Spinal cord (tissue), 10 donors: ENCODE data around the gene HSPA1B. TPM values are rescaled to one million over a fixed set of nuclear protein-coding genes. Genes with fewer than 3 reads are reported as not detected.
"Not testable (repeated sequence)": the region's sequence is repeated elsewhere in the genome, so short reads cannot be mapped to it uniquely, and the experiment has no call there.

Source experiments
- DNase-seq, 6 donors: peaks; one replicate each; pipeline versions ENCODE4 v3.0.0 to v3.0.0-alpha.2; 2013 to 2015; ENCODE audit warnings: low spot score in 6 of 6, low read depth in 4 of 6
- H3K27ac ChIP-seq: one replicate; pipeline ENCODE4 v1.5.1; 2013; ENCODE audit warnings: low read depth, low read length, control low read depth
- H3K27me3 ChIP-seq: one replicate; pipeline ENCODE4 v1.6.1; 2013; ENCODE audit warnings: low read length; ENCODE audit not compliant: control insufficient read depth, insufficient read depth
- H3K36me3 ChIP-seq: one replicate; pipeline ENCODE4 v1.6.1; 2013; ENCODE audit warnings: low read length; ENCODE audit not compliant: control insufficient read depth, insufficient read depth
- H3K4me1 ChIP-seq: one replicate; pipeline ENCODE4 v1.6.1; 2013; ENCODE audit warnings: low read length; ENCODE audit not compliant: control insufficient read depth, insufficient read depth
- H3K4me3 ChIP-seq: one replicate; pipeline ENCODE4 v1.5.1; 2013; ENCODE audit warnings: low read depth, low read length, control low read depth
- H3K9me3 ChIP-seq: one replicate; pipeline ENCODE4 v1.6.1; 2013; ENCODE audit warnings: low read length; ENCODE audit not compliant: control insufficient read depth, insufficient read depth
- WGBS: methylation state at CpG from one replicate; pipeline ENCODE4 v1.1.5; 2013; ENCODE audit warnings: missing lambda C conversion rate; ENCODE audit not compliant: insufficient coverage; 5-methylcytosine and 5-hydroxymethylcytosine counted together
- polyA plus RNA-seq, 2 donors: library from polyadenylated mRNA; unstranded; fragments of 120-200 nt; gene quantifications; one replicate each; pipeline ENCODE4 v1.2.1, GENCODE V29; 2013; ENCODE audit not compliant: insufficient read length in 2 of 2
- total RNA-seq, 2 donors: library from RNA; depleted of rRNA in 1 of 2; stranded (reverse); fragments of 120-200 nt in 1 of 2; fragments of >200 nt in 1 of 2; gene quantifications; one replicate each; pipeline versions ENCODE4 v1.2.3 to v1.2.4, GENCODE V29; 2013 to 2014
- donor health status: healthy.

HSPA1B gene
- total and polyA plus RNA-seq, 4 donors = 113 to 696 (median 225) TPM

DNA sequence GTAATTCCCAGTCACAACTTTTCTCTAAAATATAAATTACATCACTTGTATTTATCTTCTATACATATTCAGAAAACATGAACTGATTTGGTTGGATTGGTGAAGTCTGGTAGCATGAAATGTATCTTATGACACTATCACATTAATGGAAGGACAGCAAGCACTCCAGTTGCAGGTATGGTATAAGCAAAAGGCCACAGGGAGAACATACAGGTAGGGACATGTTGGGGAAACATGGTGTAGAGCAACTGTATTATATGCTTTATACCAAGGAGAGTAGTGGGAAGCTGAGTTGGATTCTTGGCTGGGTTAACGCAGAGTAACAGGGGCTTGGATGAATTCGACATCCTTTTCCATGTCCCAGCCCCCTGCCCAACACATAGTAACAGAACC lies 30.5 kb upstream of the HSPA1B start:
- H3K4me1 ChIP-seq = peaks cover 19% of the 10 kb centered on the region
- H3K36me3 ChIP-seq = peaks cover 23% of the 10 kb centered on the region
- DNase-seq = no peak
- no peak overlapping the region for H3K27ac ChIP-seq
- no peaks in the 10 kb centered on the region for H3K27me3 ChIP-seq
- no peak overlapping the region for H3K4me3 ChIP-seq
- H3K9me3 ChIP-seq = no peaks in the 10 kb centered on the region
- 100% methylated on average over 1 of the region's 2 CpGs for WGBS

DNA sequence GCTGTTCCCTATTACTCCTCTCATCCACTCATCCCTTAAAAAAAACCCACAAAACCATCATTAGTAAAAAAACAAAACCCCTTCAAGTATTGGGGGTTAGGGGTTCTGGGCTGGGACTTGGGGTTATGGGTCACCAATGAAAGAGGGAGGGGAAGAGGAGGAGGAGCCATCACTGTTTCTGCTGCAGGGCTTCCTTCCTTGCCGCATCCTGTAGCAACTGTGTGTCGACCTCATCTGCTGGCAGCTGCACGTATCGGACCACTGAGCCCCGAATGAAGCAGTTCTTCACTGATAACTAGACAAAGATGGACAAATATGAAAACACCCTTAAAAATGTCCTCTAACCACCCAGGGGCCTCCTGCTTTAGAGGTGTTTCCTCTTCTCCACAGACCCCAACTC lies 29.9 kb upstream of the HSPA1B start:
- Histone ChIP-seq H3K9me3 (no peaks in the 10 kb centered on the region), H3K4me3 (no peak overlapping the region), H3K36me3 (peaks cover 22% of the 10 kb centered on the region), H3K4me1 (peaks cover 19% of the 10 kb centered on the region), H3K27ac (no peak overlapping the region), H3K27me3 (no peaks in the 10 kb centered on the region)
- no peak for DNase-seq
- 95% methylated on average over 5 of the region's 5 CpGs for WGBS

DNA sequence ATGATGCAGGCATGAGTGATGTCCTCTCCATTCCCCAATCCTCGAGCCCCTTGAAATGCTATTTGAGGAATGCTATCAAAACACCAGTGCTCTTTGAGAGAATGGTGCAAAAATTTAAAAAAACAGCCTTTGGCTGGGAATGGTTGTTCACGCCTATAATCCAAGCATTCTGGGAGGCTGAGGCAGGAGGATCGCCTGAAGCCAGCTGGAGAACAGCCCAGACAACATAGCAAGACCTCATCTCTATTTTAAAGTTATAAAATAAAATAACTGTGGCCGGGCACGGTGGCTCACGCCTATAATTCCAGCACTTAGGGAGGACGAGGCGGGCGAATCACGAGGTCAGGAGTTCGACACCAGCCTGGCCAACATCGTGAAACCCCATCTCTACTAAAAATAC lies 27.8 kb upstream of the HSPA1B start:
- no peak overlapping the region for H3K4me3 ChIP-seq
- peak in 1 of 6 donors; percentile 45 for DNase-seq
- no peak overlapping the region for H3K27ac ChIP-seq
- peaks cover 12% of the 10 kb centered on the region for H3K4me1 ChIP-seq
- H3K9me3 ChIP-seq = no peaks in the 10 kb centered on the region
- no peaks in the 10 kb centered on the region for H3K27me3 ChIP-seq
- H3K36me3 ChIP-seq = peaks cover 26% of the 10 kb centered on the region
- no CpG with 5 or more reads among the region's 12 CpGs for WGBS

DNA sequence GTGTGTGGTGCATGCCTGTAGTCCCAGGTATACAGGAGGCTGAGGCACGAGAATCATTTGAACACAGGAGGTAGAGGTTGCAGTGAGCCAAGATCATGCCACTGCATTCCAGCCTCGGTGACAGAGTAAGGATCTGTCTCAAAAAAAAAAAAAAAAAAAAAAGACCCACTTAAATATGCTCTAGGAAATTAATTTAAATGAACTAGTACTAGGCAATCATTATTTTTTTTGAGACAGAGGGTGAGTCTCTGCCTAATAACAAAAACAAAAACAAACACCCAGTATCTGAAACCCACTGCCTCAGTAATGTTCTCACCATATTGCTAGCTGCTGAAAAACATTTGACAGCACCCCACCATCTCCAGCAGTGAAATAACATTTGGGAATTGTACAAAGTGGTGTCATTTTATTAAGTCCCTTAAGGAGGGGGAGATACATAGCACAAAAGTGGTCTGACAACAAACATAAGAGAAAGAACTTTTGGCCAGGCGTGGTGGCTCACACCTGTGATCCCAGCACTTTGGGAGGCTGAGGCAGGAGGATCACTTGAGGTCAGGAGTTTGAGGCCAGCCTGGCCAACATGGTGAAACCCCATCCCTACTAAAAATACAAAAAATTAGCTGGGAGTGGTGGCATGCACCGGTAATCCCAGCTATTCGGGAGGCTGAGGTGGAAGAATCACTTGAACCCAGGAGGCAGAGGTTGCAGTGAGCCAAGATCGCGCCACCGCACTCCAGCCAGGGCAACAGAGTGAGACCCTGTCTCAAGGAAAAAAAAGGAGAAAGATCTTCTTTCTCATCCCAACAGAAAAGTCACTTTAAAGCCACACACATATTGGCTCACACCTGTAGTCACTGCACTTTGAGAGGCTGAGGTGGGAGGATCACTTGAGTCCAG lies 26.3 kb upstream of the HSPA1B start:
- not testable (repeated sequence) for H3K9me3 ChIP-seq, DNase-seq, H3K4me3 ChIP-seq, H3K27ac ChIP-seq, H3K4me1 ChIP-seq, H3K27me3 ChIP-seq
- WGBS = 100% methylated on average over 1 of the region's 8 CpGs
- H3K36me3 ChIP-seq = peaks cover 27% of the 10 kb centered on the region

DNA sequence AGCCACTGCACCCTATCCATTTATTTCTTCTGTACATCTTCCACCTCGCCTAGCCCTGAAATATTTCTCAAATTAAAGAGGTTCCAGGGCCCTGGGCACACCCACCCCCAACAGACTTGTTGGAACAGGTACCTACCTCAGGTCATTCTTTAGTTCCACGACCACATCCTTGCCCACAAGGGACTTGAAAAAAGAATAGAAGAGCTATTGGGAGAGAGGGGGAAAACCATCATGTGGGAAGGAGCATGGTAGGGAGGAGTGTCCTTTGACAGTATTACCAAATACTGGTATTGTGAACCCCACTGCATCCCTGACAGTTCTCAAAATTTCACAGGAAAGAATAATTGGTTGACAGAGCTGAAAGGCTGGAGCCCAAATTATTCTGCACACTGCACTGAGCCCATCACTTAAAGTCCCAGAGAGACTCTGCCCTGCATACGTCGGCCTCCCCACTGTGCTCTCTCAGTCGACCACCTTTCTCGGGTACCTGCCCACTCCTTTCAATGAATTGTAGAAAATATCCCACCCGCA lies 21.5 kb upstream of the HSPA1B start:
- peak overlapping the region; percentile 85 for H3K4me3 ChIP-seq
- no peaks in the 10 kb centered on the region for H3K27me3 ChIP-seq
- H3K4me1 ChIP-seq = peaks cover 17% of the 10 kb centered on the region
- H3K9me3 ChIP-seq = no peaks in the 10 kb centered on the region
- no peak for DNase-seq
- 17% methylated on average over 6 of the region's 7 CpGs for WGBS
- H3K27ac ChIP-seq = peak overlapping the region; percentile 95
- peaks cover 28% of the 10 kb centered on the region for H3K36me3 ChIP-seq

DNA sequence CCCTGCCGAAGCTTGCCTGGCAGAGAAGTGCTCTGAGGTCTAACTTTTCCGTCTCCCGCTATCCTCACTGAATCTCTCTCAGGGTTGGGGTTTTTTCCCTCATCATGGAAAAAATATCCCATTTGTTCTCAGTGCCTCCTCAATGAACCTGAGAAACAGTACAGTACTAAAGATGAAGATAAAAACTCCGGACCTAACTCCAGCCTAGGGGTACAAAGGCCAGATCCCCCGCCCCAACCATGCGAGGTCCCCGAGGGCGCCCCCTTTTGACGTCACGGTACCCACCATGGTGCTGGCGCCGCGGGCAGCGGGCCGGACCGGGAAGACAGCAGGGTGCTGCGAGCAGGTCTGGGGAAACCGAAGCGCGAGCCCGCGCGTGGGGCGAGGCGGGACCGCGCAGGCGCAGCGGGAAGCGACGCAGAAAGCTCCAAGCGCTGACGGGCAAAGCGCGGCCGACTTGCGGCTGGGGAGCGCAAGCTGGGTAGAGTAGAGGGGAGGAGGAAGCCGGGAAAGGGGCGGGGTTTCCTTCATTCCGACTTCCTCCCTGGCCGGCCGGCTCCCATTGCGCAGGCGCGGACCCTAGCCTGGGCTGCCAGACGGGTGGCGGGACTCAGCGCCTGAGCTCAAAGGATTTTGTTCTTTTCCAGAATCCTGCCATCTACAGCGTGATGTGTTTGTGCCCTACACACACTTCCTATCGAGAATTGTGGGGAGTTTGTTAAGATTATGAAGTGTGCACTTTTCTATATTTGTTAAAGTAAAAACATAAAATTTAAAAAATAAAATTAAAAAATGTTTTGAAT lies 20.9 kb upstream of the HSPA1B start, which contains the start of gene LSM2:
TSS of gene LSM2 (minus strand) at position 497 of the 803 bp plus-strand sequence. CDS start at position 288, 209 bp downstream.
- Histone ChIP-seq H3K4me3 (peak within 1 kb of the TSS; percentile 85), H3K27ac (peak within 1 kb of the TSS; percentile 95), H3K27me3 (no peaks in the 10 kb centered on the region), H3K9me3 (no peaks in the 10 kb centered on the region), H3K36me3 (peaks cover 27% of the 10 kb centered on the region), H3K4me1 (peaks cover 17% of the 10 kb centered on the region)
- peak; percentile 86 to 99 (median 96) for DNase-seq
- WGBS = under 1% methylated on average over 36 of the region's 51 CpGs

DNA sequence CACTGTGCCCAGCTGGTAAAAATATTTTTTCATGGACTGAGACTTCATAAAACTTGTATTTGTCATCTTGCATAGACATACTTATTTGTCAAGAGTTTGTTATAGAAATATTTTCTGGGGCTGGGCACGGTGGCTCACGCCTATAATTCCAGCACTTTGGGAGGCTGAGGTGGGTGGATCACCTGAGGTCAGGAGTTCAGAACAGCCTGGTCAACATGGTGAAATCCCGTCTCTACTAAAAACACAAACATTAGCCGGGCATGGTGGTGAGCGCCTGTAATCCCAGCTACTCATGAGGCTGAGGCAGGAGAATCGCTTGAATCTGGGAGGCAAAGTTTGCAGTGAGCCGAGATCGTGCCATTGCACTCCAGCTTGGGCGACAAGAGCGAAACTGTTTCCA lies 18.9 kb upstream of the HSPA1B start:
- not testable (repeated sequence) for DNase-seq, H3K9me3 ChIP-seq, H3K27me3 ChIP-seq, H3K4me3 ChIP-seq, H3K27ac ChIP-seq
- WGBS = 93% methylated on average over 3 of the region's 10 CpGs
- Histone ChIP-seq H3K4me1 (peaks cover 17% of the 10 kb centered on the region), H3K36me3 (peaks cover 13% of the 10 kb centered on the region)

DNA sequence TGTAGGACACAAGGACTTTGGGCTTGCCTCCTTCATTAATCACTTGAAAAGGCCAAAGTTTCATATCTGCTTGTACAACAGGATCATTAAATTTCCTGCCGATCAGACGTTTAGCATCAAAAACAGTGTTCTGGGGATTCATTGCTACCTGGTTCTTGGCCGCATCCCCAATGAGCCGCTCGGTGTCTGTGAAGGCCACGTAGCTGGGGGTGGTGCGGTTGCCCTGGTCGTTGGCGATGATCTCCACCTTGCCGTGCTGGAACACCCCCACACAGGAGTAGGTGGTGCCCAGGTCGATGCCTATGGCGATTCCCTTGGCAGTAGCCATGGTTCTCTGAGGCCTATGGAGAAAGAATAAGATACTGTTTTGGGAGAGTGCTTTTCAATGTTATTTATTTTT lies 15.9 kb upstream of the HSPA1B start:
- no peak overlapping the region for H3K4me3 ChIP-seq
- DNase-seq = no peak
- no peak overlapping the region for H3K27ac ChIP-seq
- peaks cover 8% of the 10 kb centered on the region for H3K36me3 ChIP-seq
- WGBS = 89% methylated on average over 12 of the region's 12 CpGs
- H3K9me3 ChIP-seq = no peaks in the 10 kb centered on the region
- H3K27me3 ChIP-seq = no peaks in the 10 kb centered on the region
- H3K4me1 ChIP-seq = peaks cover 14% of the 10 kb centered on the region

DNA sequence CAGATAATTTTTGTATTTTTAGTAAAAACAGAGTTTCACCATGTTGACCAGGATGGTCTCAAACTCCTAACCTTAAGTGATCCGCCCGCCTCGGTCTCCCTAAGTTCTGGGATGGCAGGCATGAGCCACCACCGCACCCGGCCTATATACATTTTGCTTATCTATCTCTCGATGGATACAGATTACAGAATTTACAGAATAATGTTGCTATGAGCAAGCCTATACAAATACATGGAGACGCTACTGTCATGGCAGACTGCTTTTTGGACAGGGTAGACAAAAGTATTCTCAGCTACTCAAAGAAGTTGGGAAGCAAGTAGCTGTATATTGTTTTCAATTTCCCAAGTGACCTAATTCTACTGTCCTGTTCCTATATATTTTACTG lies 14.1 kb upstream of the HSPA1B start:
- no CpG with 5 or more reads among the region's 7 CpGs for WGBS
- H3K4me1 ChIP-seq = peaks cover 16% of the 10 kb centered on the region
- H3K4me3 ChIP-seq = no peak overlapping the region

More for the DNA sequence above, 14.1 kb upstream of the HSPA1B start:
- Histone ChIP-seq H3K9me3 (no peaks in the 10 kb centered on the region), H3K27ac (peak overlapping the region; percentile 100), H3K36me3 (peaks cover 8% of the 10 kb centered on the region), H3K27me3 (no peaks in the 10 kb centered on the region)
- no peak for DNase-seq
